NCI-H1436 treated with DMSO at 0.1 percent for 48 hours (cell line): ENCODE data around the gene KAT2A.

Experiments
- DNase-seq: peaks from one replicate; lab custom pipeline; 2025; lab: John Stamatoyannopoulos, UW

The KAT2A gene

DNA sequence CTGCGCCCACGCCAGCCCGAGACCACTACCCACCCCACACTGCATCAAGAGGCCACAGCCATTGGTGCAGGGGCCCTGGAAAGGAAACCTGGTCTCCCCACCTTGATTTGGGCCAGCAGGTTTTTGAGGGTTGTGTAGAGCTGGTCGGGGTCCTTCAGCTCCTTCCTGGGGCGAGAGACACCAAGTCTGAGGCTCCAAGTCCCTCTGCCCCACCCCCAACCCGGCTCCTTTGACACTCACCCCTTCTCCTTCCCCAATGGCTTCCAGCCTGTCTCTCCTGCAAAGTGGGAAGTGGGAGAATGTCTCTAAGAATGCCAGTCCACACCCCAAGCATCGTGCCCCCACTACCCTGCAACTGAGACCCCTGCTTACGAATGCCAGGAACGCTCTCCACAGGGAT, 7.0 kb downstream of the KAT2A start:
- DNase-seq: no peak

DNA sequence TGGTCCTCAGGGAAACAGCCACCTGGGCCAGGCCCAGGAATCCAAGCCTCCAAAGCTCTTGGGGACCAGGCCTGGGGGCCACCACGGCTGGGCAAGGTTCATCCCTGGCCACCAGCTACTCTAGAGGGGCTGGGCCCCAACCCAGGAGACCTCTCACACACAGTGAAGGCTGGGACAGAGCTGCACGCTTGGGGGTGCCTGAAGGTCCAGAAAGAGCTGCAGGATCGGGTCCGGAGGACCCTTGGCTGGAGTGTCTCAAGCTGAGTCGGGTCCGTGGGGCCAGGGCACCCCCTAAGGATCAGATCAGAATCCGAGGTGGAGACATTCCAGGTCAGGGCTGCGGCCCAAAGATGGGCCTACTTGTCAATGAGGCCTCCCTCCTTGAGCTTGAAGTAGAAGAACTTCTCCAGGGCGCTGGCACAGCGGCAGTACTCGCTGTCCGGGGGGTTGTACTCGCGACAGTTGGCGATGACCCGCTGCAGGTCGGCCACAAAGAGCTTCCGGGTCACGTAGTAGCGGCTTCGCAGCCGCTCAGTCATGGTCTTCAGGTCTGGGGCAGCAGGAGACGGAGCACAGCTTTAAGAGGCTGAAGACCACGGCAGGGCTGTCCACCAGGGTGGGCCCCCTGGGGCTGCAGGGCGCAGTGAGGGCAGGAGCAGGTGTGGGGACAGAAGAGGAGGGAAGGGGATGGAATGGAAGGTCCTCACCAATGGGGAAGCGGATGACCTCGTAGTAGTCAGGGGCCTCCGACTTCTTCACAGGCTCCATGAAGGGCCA, 7.7 kb downstream of the KAT2A start:
- DNase-seq: no peak

DNA sequence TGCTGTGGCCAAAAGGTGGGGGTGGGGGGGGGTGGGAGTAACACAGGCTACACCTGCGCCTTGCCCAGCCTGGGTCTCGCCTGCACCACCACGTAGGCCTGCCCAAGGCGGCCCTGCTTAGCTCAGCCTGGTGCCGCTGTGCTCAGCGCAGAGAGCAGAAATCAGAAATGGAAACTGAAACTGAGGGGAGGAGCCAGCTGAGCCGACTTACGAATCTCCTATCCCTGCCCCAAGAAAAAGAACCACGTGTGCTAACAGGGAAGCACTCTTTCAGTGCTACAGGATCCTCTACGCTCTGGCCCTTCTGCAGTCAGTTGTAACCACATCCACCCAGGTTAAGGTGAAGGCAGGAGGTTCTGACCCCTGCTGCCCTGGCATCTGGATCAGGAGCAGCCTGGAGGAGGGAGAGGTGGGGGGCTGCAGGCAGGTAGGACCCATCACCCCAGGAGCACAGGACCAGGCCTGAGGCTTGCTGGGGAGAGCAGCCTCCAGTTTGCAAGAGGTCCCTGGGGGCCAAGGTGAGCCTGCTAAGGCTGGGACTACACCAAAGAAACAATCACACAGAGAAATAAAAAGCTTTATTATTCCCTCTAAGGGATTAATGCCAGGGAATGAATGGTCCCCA, 8.5 kb downstream of the KAT2A start, which contains the start of gene DHX58:
DHX58 (minus strand) TSS at position 163 of the 625 bp plus-strand sequence. CDS start 822 bp downstream, outside the sequence.
- peak; percentile 86 for DNase-seq

DNA sequence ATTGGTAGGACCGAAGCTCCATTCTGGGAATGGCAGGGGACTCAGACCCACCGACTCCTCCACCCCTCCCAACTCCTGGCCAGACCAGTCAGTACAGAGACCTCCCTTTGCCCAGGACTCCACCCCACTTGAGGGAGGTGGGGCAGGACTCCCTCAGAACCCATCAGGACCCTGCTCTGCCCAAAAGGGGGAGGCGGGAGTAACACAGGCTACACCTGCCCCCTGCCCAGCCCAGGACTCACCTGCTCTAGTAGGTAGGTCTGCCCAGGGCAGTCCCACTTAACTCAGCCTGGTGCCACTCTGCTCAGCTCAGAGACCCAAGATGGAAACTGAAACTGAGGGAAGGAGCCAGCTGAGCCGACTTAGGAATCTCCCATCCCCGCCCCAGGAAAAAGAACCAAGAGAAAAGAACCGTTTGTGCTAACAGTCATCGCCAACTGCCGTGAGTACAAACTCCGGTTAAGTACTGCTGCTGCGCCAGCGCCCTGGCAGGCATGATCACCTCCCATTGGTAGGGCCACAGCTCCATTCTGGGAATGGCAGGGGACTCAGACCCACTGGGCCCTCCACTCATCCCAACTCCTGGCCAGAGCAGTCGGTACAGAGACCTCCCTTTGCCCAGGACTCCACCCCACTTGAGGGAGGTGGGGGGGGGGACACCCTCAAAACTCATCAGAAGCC, 9.2 kb downstream of the KAT2A start:
- DNase-seq: no peak

DNA sequence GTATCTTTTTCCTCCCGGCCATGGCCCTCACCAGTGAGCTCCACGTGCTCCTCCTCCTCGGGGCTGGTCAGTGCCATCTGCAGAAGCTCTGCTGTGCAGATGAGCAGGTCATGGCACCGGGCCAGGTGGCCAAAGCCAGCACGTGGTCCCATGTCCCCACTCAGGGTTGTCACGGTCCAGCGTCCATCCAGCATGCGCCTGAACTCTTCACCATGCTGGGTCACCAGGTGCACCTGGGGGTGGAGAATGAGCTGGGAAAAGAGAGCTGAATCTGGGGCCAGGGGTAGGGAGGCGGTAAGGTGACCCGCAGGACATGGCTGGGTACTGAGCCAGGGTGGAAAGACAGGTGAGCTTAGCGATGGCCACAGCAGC, 9.9 kb downstream of the KAT2A start:
- DNase-seq: no peak

DNA sequence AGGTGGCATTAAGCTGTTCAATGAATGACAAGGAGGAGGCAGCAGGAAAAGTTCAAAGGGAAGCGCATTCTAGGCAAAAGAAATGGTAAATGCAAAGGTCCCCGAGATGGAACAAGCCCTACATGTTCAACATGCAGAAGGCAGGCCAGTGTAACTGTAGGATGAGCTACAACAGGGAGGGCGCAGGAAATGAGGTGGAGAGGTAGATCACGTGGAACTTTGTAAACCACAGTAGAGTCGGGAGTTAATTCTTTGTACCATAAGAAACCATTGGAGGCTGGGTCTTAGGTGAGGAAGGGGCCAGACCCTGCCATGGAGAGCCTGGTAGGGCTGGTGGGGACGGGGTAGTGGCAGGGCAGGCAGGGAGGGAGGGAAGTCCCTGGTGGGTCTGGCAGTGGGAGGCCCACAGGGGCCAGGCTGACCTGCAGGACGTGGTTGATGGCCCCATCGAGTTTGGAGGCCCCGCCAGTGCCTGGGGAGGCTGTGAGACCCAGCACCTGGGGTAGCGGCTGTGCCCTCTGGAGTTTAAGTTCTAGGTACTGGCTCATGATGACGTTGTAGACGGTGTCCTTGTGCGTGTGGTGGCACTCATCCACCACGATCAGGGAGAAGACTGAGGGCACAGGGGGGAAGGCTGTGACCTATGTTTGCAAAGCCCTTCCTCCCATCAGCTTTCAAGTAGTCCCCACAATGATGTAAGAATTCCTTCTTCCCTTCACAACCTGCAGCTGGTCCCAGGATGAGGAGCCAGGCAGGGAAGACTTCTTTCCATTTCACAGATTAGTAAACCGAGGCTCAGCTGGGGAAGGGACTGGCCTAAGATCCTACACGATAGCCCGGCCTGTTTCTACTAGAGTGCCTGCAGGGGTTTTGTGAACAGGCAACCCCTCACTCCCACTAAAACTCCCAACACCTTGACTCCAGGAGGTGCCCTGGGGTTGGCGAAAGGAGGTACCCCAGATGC, 10.6 kb downstream of the KAT2A start:
- no peak for DNase-seq

DNA sequence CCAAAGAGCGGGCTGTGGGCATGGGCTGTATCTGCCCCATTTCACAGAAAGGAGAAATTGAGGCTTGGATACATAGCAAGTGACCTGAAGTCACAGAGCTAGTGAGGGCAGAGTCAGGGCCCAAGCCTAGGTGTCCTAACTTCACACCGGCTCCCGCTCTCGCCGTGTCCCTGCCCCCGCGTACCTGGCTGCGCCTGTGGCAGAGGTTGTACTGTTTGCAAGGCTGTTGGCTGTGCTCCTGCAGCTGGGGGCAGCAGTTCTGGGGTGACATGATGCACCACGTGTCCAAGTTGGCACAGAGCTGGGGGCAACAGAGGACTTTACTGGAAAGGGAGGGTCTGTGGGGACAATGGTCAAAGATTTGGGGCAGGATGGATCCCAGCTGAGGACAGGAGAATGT, 12.1 kb downstream of the KAT2A start:
- DNase-seq: no peak

DNA sequence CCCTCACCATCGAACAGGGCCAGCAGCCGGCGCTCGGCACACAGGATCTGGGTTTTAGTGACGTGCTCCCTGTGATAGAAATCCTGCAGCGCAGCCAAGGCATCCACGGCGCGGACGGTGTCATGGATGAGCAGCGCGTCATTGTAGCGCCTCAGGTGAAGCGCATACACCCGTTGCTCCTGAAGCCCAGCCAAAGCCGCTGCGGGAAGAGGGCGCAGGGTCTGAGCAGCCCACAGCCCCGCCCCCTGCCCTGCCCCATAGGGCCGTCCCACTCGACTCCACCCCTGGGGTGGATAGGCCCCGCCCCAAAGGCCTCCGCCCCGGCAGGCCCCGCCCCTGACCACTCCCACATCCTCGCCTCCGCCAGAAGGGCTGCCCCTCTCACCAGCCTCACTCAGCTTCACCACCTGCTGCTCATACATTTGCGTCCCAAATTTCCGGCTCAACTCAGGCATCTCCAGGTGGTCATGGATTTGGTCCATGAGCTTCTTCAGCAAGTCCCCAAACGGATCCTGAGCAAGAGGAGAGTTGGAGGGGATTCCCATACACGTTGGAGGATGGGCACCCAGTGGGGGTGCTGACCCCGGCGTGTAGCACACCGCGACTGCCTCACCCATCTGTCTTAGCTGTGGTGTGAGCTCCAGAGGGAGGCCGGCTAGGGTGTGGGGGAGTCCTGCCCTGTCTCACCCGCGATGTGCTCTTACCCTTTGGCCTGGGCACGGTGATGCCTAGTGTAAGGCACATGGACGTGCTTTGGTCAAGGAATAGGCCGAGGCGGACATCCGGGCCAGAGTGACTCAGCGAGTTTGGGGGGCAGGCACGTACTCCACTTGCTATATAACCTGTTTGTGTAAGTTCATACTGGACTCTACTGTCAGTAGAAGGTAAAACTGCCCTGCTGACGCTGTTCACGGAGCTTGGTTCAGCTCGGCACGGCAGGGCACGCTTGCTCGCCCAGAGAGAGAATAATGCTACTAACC, 13.3 kb downstream of the KAT2A start:
- DNase-seq: no peak

DNA sequence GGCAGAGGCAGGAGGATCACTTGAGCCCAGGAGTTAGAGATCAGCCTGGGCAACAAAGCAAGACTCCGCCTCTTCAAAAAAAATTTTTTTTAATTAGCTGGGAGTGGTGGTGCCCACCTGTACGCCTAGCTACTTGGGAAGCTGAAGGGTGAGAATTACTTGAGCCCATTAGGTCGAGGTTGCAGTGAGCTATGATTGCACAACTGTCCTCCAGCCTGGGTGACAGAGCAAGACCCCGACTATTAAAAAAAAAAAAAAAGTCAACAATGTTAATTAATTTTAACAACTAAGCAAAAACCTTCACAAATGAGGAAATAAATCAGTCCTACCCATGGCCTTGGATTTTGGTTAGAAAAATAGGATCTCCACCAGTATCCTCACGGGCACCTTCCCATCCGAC, 14.0 kb downstream of the KAT2A start:
- DNase-seq: no peak

DNA sequence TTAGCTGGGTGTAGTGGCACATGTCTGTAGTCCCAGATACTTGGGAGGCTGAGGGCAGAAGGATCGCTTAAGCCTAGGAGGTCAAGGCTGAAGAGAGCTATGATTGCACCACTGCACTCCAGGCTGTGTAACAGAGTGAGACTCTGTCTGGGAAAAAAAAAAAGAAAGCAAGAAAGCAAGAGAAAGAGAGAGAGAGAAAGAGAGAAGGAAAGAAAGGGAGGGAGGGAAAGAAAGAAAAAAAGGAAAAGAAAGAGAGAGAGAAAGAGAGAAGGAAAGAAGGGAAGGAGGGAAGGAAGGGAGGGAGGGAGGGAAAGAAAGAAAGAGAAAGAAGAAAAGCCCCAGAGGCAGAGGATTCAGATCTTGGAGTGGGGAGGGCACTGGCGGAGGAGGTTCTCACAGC, 15.2 kb downstream of the KAT2A start:
- no peak for DNase-seq

DNA sequence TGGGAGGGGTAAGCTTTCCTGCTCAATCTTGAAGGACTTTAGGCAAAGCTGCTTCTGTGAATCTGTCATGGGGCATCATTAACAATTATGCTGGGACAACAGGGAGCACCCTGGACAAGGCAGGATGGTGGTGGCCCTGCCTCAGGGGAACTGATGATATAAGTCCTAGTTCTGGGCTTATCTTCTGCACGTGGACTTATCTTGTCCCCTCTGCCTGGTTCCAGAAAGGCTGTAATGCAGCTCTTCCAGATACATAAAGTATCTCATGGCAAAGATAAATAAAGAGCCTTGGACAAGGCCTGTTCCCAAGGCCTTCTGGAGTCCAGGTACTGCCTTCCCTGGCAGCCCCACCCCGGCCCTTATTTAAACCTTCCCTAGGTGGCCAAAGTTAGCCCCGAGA, 16.9 kb downstream of the KAT2A start:
- no peak for DNase-seq

DNA sequence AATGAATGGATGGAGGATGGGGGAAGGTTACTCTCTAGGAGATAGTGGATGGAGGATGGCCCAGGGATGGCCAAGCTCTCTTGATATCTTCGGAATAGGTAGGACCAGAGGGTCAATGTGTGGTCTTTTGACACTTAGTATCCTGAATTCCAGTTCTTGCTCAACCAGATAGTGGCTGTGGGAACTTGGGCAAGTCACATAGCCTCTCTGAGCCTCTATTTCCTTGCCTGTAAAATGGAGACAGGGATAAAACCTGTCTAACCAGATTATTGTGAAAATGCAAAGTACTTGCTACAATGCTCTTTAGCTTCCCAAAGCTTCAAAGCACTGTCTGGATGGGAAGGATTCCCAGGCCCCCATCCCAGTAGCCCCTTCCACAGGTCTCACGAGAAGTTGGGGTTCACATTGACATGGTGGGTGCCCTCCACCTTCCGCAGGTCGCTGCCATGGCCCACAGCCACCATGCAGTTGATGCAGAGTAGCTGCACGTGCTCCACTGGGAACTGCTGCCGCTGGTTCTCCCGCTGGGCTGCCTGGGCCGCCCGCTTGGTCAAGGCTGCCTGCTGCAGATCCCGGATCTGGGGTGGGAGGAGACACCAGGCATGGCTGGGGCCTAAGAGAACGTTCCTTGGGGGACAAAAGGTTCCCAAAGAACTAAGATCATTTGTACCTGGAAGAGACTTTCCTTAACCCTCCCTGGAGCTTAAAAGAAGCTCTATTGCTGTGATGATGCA, 17.8 kb downstream of the KAT2A start:
- no peak for DNase-seq

DNA sequence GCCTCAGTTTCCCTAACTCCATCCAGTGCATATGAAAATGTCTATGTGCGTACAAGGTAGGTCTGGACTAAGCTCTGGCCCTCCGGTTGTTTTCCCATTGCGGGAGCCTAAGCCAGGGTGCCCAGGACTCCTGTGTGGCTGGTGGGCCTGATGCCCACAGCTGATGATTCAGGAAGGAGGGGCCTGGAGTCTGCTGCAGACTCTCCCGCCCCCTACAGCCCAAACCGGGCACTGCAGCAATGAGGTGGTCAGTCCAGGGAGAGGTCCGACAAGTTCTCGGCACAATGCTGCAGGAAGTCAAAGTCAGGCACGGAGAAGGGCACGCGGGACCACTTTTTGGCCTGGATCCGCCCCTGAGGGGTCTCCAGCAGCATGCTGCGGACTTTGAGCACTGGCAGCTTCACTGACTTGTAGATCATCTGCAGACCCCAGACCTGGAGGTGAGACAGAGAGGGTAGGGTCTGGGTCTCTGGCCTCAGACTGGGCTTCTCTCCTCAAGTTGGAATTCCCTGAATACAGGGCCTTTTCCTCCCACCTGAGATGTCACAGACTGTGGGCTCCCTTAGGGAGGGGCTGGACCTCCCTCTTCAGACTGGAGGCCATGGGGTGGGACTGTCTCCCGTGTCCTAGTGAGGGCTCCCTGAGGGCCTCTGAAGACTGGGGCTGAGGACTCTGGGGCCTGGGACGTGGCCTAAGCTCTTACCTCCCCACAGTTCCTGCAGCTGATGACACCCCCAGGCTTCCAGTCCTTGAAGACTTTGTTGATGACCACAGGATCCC, 19.5 kb downstream of the KAT2A start:
- no peak for DNase-seq

DNA sequence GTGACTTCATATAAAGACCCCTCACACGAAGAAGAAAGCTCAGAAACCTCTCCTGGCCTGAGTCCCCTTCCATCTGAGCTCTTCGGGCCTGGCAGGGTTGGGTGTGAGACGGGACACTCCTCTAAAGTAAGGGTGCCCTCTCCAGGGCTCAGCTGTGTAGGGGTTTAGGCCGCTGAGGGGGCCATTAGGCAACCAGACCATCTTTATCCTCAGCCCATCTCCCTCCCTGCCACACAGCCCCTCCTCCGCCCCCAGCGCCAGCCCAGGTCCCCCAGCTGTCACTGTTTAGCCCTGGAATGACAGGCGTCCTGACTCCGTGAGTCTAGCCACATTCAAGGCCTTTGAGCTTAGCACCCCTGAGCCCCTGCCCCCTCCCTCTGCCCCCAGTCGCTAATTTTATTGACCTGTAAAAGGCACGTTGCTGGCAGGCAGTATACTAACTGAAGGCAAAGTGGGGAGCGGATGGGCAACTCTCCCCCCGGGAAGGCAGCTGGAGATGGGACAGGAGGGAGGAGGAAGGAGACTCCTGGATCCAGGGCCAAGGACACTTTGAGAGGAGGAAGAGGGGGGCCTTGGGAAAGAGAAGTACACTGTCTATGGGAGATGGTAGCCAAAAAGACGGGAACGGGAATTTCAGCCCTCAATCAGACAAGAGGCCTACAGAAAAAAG, 22.3 kb downstream of the KAT2A start:
- DNase-seq: no peak

DNA sequence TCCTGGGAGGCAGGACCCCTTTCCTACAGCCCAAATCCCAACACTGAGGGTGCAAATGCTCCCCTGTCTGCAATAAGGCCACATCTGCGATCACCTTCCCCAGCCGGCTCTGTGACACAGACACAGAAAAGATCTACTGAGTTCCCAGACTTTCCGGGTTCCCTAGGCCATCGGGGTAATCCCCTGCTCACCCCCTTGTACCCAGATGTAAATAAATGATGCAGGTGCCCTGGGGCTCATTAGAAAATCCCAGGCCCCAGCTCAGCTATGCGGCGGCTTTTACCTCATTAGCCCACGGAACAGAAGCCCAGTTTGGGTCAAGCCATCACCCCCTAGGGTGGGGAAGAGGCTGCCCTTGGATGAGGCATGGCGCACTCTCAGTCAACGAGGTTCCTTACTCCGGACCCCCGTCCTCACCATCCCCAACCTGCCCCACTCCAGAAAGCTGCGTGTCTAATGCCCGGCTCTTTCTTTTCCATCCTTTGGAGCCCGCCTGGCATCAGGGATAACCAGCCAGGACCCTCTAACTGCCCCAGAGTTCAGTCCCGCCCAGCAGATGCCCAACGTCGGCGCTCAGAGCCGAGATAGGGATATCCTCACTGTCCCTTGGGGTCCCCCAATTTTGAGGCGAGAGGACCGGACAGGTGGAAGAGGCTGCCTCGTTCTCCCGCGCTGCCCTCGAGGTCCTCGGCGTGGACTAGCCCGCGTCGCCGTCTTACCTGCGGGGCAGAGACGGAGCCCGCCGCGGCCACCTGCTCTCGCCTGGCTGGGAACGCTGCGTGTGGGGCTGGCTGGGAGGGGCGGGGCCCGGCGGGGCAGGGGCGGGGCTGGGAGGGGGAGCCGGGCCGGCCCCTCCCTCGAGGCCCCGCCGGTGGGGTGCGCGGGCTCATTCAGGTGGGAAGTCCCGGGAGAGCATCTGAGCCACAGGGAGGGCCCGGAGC, 23.2 kb downstream of the KAT2A start, which contains the start of gene ZNF385C:
ZNF385C (minus strand) TSS at position 783 of the 941 bp plus-strand sequence. CDS start 35,417 bp downstream, outside the sequence.
- no peak for DNase-seq

DNA sequence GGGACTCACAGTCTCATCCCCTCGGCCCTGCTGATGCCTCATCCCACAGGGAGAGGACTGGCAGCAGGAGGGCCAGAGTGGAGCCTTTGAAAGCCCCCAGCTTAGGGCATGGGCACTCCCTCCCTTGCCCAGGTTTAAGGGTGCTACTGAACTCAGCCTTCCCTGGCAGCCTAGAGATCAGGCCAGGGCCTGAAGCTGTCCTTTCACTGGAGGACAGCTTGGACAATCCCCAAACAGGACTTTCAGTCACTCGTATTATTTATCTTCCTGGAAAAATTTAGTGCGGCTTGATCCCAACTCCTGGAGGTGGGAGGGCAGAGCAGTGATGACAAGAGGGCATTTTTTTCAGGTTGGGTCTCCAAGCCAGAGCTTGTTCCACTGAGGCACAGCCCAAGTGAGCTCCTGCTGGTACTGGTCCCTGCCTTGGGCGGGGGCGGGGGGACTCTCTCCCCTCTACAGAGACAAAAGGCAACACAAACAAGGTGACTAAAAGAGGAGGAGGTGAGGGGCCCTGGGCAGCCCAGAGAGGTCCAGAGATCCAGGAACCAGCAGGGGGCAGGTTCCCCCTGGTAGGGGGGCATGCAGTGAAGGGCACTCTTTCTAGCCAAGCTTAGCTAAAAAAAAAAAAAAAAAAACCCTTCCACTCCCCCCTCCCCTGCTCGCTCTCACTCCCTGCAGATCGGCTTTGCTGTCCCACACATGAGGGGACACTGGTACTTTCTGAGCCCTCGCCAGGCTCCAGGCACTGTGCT, 24.6 kb downstream of the KAT2A start:
- no peak for DNase-seq
